GM12872 (cell line): ENCODE results near the gene DUSP5.

Source experiments
- CTCF ChIP-seq: IDR thresholded peaks from 3 replicates; pipeline ENCODE4 v1.5.1; 2011; ENCODE audit warnings: low read depth, mild to moderate bottlenecking, low read length, moderate library complexity; ENCODE audit not compliant: insufficient read depth

The DUSP5 gene

DNA sequence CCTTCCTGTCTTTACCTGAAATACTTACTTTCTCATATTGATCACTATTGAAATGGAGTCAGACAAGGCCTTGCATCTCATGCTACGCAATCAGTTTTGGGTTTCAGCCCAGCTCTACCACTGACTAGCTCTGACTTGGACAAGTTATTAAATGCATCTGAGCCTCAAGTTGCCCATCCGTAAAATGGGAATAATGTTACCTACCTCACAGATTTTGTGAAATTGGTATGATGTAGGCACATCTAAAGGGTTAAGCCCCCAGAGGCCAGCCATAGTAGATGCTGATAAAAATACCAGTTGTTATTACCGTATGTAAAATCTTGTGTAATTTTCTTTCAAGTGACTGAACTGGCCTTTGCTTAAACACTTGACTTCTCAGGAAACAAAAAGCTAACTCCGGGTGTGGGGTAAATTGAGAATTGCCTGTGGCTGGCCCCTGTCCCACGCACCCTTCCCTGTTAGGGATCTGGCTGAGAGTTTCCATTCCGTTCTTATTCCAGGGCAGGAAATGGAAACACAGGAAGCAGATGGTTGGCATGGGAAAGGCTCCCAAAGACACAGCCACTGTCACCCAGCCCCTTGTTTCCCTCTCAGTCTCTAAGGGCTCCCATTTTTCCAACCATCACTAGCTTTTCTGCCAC, 7.5 kb downstream of the DUSP5 start:
- no peak for TF ChIP-seq CTCF

- TF ChIP-seq CTCF: no peak
These were observed 8.7 kb downstream of the DUSP5 start for GRCh38 chr10:110506448-110506847.

- TF ChIP-seq CTCF: no peak
These were observed 9.6 kb downstream of the DUSP5 start for GRCh38 chr10:110507346-110507745.

DNA sequence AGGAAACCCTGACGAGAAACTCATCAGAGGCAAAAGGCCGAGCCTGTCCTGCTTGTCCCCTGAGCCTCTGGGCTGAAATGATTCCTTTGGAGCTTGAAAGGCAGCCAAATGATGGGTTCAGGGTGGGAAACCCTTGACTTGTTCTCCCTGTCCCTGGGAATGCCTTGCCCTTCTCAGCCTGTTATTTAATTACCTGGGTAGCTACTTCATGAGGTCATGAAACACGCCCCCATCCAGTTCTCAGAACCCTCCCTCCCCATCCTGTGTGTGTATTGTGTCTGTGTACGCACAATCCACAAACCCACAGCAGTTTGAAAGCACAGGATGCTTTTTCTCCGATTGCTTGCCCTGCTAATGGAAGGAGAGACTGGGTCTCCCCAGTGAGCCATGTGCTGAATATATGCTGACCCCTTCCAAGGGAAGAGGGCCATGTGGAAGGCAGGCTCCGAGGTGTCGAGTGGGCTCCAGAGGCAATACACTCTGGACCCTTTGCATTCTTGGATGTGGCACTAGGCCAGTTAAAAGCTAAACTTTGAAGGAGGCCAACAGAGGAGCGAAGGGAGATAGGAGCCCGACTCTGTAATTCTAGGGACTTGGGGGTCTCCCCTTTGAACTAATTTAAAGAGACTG, 10.6 kb downstream of the DUSP5 start:
- no peak for TF ChIP-seq CTCF

DNA sequence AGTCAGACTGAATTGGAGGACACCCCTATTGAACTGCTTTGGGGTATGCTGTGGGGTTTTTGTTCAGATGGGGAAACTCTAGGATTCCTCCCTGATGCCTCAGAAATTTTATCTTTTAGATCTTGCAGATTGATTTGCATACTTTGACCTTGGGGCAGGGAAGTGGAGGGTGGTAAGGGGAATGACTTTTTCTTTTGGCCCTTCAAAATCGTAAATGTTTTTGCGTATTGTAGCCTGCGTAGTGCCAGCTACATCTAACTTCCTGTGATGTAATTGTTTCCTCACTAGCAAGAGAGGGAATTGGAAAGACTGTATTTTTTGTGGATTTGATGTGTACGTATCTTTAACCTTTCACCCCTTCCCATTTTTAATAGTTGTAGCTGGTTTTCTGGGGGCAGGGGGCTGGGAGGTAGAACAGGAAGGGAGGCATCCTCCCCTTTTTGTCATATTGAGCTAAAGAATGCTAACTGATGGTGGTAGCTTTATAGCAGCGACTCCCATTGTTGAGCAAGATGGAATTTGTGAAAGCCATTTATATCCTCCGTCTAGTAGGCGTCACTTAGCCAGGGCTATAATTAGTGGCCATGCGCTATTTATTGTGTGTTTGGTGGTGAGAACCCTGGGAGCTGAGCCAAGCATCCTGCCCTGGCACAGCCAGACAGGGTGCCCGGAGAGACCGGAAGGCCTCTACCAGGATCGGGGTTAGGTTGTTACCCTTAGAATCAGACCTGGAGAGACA, 11.3 kb downstream of the DUSP5 start:
- no peak for TF ChIP-seq CTCF

- no peak for TF ChIP-seq CTCF
These were observed 11.9 kb downstream of the DUSP5 start for GRCh38 chr10:110509560-110509959.

- no peak for TF ChIP-seq CTCF
These were observed 12.4 kb downstream of the DUSP5 start for GRCh38 chr10:110510086-110510485.
